Measurements from ENCODE around the gene NDUFA8.

NDUFA8 gene
- total RNA-seq: 3.4 to 20.2 (median 11.4) reads per million in 9 experiments

GRCh38 chr9:122159026-122159924, at the start of gene NDUFA8, which contains the start of gene MORN5:
NDUFA8 (minus strand) TSS chr9:122159779; CDS start chr9:122159677, 102 bp downstream.
MORN5 (plus strand) TSS chr9:122159908; CDS start chr9:122159973, 65 bp downstream.
- peaks cover 30 to 41% of the 10 kb centered on the region in 2 donors for H3K4me1 Mint-ChIP-seq (ENCODE audit: low read depth in 2 of 2)

GRCh38 chr9:122207096-122207495, 47.5 kb upstream of the NDUFA8 start:
- no peaks in the 10 kb centered on the region for H3K36me3 Mint-ChIP-seq (ENCODE audit: insufficient read depth)
- ATAC-seq (replicated peaks): no peak
- peaks cover 30 to 80% of the 10 kb centered on the region in 2 donors for H3K27me3 Mint-ChIP-seq
- no peaks in the 10 kb centered on the region for H3K9me3 Mint-ChIP-seq
- no peak overlapping the region for H3K27ac Mint-ChIP-seq
- no peak overlapping the region for H3K4me3 Mint-ChIP-seq
- H3K4me1 Mint-ChIP-seq (ENCODE audit: low read depth in 2 of 2): no peaks in the 10 kb centered on the region
- DNase-seq: no peak

More at GRCh38 chr9:122159026-122159924, at the start of gene NDUFA8, which contains the start of gene MORN5:
- peaks cover 7% of the 10 kb centered on the region for H3K36me3 Mint-ChIP-seq (ENCODE audit: insufficient read depth)
- H3K27me3 Mint-ChIP-seq: peaks cover 28 to 31% of the 10 kb centered on the region in 2 donors
- no peaks in the 10 kb centered on the region for H3K9me3 Mint-ChIP-seq
- peak within 1 kb of the TSS; percentile 87 to 96 for H3K4me3 Mint-ChIP-seq
- DNase-seq: peak; percentile 93 to 95 (median 94)
- peak; percentile 89 for ATAC-seq (replicated peaks)
- peak within 1 kb of the TSS; percentile 97 for H3K27ac Mint-ChIP-seq

GRCh38 chr9:122206118-122207046, 46.8 kb upstream of the NDUFA8 start:
- DNase-seq (no peak), ATAC-seq (replicated peaks) (no peak)
- H3K36me3 Mint-ChIP-seq (ENCODE audit: insufficient read depth): no peaks in the 10 kb centered on the region
- H3K4me3 Mint-ChIP-seq: no peak overlapping the region
- no peaks in the 10 kb centered on the region for H3K9me3 Mint-ChIP-seq
- no peak overlapping the region for H3K27ac Mint-ChIP-seq
- H3K27me3 Mint-ChIP-seq: peaks cover 30 to 73% of the 10 kb centered on the region in 2 donors
- no peaks in the 10 kb centered on the region for H3K4me1 Mint-ChIP-seq (ENCODE audit: low read depth in 2 of 2)

GRCh38 chr9:122205176-122205575, 45.6 kb upstream of the NDUFA8 start:
- no peak for ATAC-seq (replicated peaks)
- peaks cover 25 to 61% of the 10 kb centered on the region in 2 donors for H3K27me3 Mint-ChIP-seq
- no peak for DNase-seq
- no peak overlapping the region for H3K4me3 Mint-ChIP-seq
- H3K4me1 Mint-ChIP-seq (ENCODE audit: low read depth in 2 of 2): no peaks in the 10 kb centered on the region
- H3K36me3 Mint-ChIP-seq (ENCODE audit: insufficient read depth): no peaks in the 10 kb centered on the region
- no peak overlapping the region for H3K27ac Mint-ChIP-seq
- no peaks in the 10 kb centered on the region for H3K9me3 Mint-ChIP-seq

- H3K4me3 Mint-ChIP-seq: no peak overlapping the region
- peaks cover 23 to 54% of the 10 kb centered on the region in 2 donors for H3K27me3 Mint-ChIP-seq
- H3K4me1 Mint-ChIP-seq (ENCODE audit: low read depth in 2 of 2): no peaks in the 10 kb centered on the region
- no peak overlapping the region for H3K27ac Mint-ChIP-seq
- ATAC-seq (replicated peaks) (no peak), DNase-seq (no peak)
- no peaks in the 10 kb centered on the region for H3K9me3 Mint-ChIP-seq
- no peaks in the 10 kb centered on the region for H3K36me3 Mint-ChIP-seq (ENCODE audit: insufficient read depth)
Measured at GRCh38 chr9:122204491-122204890, 44.9 kb upstream of the NDUFA8 start.

- H3K4me3 Mint-ChIP-seq: no peak overlapping the region
- no peaks in the 10 kb centered on the region for H3K36me3 Mint-ChIP-seq (ENCODE audit: insufficient read depth)
- DNase-seq (no peak), ATAC-seq (replicated peaks) (no peak)
- peaks cover 23 to 50% of the 10 kb centered on the region in 2 donors for H3K27me3 Mint-ChIP-seq
- H3K9me3 Mint-ChIP-seq: no peaks in the 10 kb centered on the region
- H3K27ac Mint-ChIP-seq: no peak overlapping the region
- no peaks in the 10 kb centered on the region for H3K4me1 Mint-ChIP-seq (ENCODE audit: low read depth in 2 of 2)
Measured at GRCh38 chr9:122204055-122204454, 44.5 kb upstream of the NDUFA8 start.

GRCh38 chr9:122202111-122202510, 42.5 kb upstream of the NDUFA8 start:
- H3K27ac Mint-ChIP-seq: no peak overlapping the region
- peaks cover 22 to 49% of the 10 kb centered on the region in 2 donors for H3K27me3 Mint-ChIP-seq
- no peaks in the 10 kb centered on the region for H3K9me3 Mint-ChIP-seq
- no peak for DNase-seq
- H3K4me3 Mint-ChIP-seq: no peak overlapping the region
- no peak for ATAC-seq (replicated peaks)
- no peaks in the 10 kb centered on the region for H3K4me1 Mint-ChIP-seq (ENCODE audit: low read depth in 2 of 2)
- H3K36me3 Mint-ChIP-seq (ENCODE audit: insufficient read depth): no peaks in the 10 kb centered on the region

- Mint-ChIP-seq H3K4me3 (no peak overlapping the region), H3K27ac (no peak overlapping the region), H3K27me3 (peaks cover 21 to 46% of the 10 kb centered on the region in 2 donors), H3K4me1 (ENCODE audit: low read depth in 2 of 2) (no peaks in the 10 kb centered on the region), H3K9me3 (no peaks in the 10 kb centered on the region), H3K36me3 (ENCODE audit: insufficient read depth) (no peaks in the 10 kb centered on the region)
- ATAC-seq (replicated peaks) (no peak), DNase-seq (no peak)
Measured at GRCh38 chr9:122201641-122202040, 42.1 kb upstream of the NDUFA8 start.

- Mint-ChIP-seq H3K9me3 (no peaks in the 10 kb centered on the region), H3K4me1 (ENCODE audit: low read depth in 2 of 2) (no peaks in the 10 kb centered on the region), H3K36me3 (ENCODE audit: insufficient read depth) (no peaks in the 10 kb centered on the region), H3K27ac (no peak overlapping the region), H3K27me3 (peaks cover 21 to 40% of the 10 kb centered on the region in 2 donors), H3K4me3 (no peak overlapping the region)
- ATAC-seq (replicated peaks) (no peak), DNase-seq (no peak)
Measured at GRCh38 chr9:122200960-122201595, 41.5 kb upstream of the NDUFA8 start.

GRCh38 chr9:122197882-122198281, 38.3 kb upstream of the NDUFA8 start:
- no peak for ATAC-seq (replicated peaks)
- no peaks in the 10 kb centered on the region for H3K9me3 Mint-ChIP-seq

GRCh38 chr9:122197426-122197825, 37.8 kb upstream of the NDUFA8 start:
- no peaks in the 10 kb centered on the region for H3K4me1 Mint-ChIP-seq (ENCODE audit: low read depth in 2 of 2)
- H3K9me3 Mint-ChIP-seq: no peaks in the 10 kb centered on the region
- peaks cover 20 to 35% of the 10 kb centered on the region in 2 donors for H3K27me3 Mint-ChIP-seq
- no peak overlapping the region for H3K27ac Mint-ChIP-seq
- DNase-seq (no peak), ATAC-seq (replicated peaks) (no peak)
- no peak overlapping the region for H3K4me3 Mint-ChIP-seq
- H3K36me3 Mint-ChIP-seq (ENCODE audit: insufficient read depth): no peaks in the 10 kb centered on the region

More at GRCh38 chr9:122197882-122198281, 38.3 kb upstream of the NDUFA8 start:
- H3K27me3 Mint-ChIP-seq: peaks cover 20 to 30% of the 10 kb centered on the region in 2 donors
- H3K4me1 Mint-ChIP-seq (ENCODE audit: low read depth in 2 of 2): no peaks in the 10 kb centered on the region
- H3K36me3 Mint-ChIP-seq (ENCODE audit: insufficient read depth): no peaks in the 10 kb centered on the region
- H3K4me3 Mint-ChIP-seq: no peak overlapping the region
- DNase-seq: no peak
- no peak overlapping the region for H3K27ac Mint-ChIP-seq

- ATAC-seq (replicated peaks) (no peak), DNase-seq (no peak)
Measured at GRCh38 chr9:122195875-122196274, 36.3 kb upstream of the NDUFA8 start.

GRCh38 chr9:122193651-122194050, 34.1 kb upstream of the NDUFA8 start:
- Mint-ChIP-seq H3K36me3 (ENCODE audit: insufficient read depth) (no peaks in the 10 kb centered on the region), H3K27ac (no peak overlapping the region), H3K9me3 (no peaks in the 10 kb centered on the region), H3K27me3 (peaks cover 16 to 30% of the 10 kb centered on the region in 2 donors), H3K4me3 (no peak overlapping the region), H3K4me1 (ENCODE audit: low read depth in 2 of 2) (peaks cover 3 to 4% of the 10 kb centered on the region in 2 donors)
- ATAC-seq (replicated peaks) (no peak), DNase-seq (no peak)

More at GRCh38 chr9:122195875-122196274, 36.3 kb upstream of the NDUFA8 start:
- Mint-ChIP-seq H3K4me3 (no peak overlapping the region), H3K36me3 (ENCODE audit: insufficient read depth) (no peaks in the 10 kb centered on the region), H3K27ac (no peak overlapping the region), H3K4me1 (ENCODE audit: low read depth in 2 of 2) (peaks cover 3 to 4% of the 10 kb centered on the region in 2 donors), H3K27me3 (peaks cover 20 to 35% of the 10 kb centered on the region in 2 donors), H3K9me3 (no peaks in the 10 kb centered on the region)

Measured in effector memory CD8-positive, alpha-beta T cell (primary cell).